Heart right ventricle (tissue), 16 donors: ENCODE results near the gene NEK7. TPM values are rescaled to one million over a fixed set of nuclear protein-coding genes. Genes with fewer than 3 reads are reported as not detected.

Source experiments
- ATAC-seq, 8 donors: fragments of 200-7000 bp; cut with Tn5 transposase; one replicate each; pipeline ENCODE4 v1.9.1; 2020; ENCODE audit warnings: mild to moderate bottlenecking in 8 of 8, moderate library complexity in 8 of 8, moderate number of reproducible peaks in 1 of 8
- DNase-seq, 2 donors: peaks; one replicate each; pipeline ENCODE4 v3.0.0-alpha.2; 2020
- H3K27ac ChIP-seq, 10 donors: fragments of 200-600 bp; sonication (generic) in 2 of 10; one replicate each; pipeline versions ENCODE4 v1.5.0 to v1.8.0; 2020 to 2022; ENCODE audit warnings: mild to moderate bottlenecking in 3 of 10
- H3K27me3 ChIP-seq, 7 donors: fragments of 200-600 bp; one replicate each; pipeline ENCODE4 v1.8.0; 2021 to 2022; ENCODE audit warnings: mild to moderate bottlenecking in 2 of 7
- H3K36me3 ChIP-seq, 9 donors: fragments of 200-600 bp; sonication (generic) in 1 of 9; one replicate each; pipeline versions ENCODE4 v1.5.0 to v1.8.0; 2020 to 2022; ENCODE audit warnings: mild to moderate bottlenecking in 2 of 9
- H3K4me1 ChIP-seq, 9 donors: fragments of 200-600 bp; sonication (generic) in 1 of 9; one replicate each; pipeline versions ENCODE4 v1.5.0 to v1.8.0; 2020 to 2022; ENCODE audit warnings: mild to moderate bottlenecking in 4 of 9
- H3K4me3 ChIP-seq, 10 donors: fragments of 200-600 bp; sonication (generic) in 2 of 10; one replicate each; pipeline versions ENCODE4 v1.5.0 to v1.8.0; 2020 to 2022; ENCODE audit warnings: mild to moderate bottlenecking in 7 of 10, moderate library complexity in 2 of 10
- H3K9me3 ChIP-seq, 11 donors: fragments of 200-600 bp in 10 of 11; sonication (generic) in 2 of 11; one replicate each; pipeline versions ENCODE4 v1.5.0 to v1.8.0; 2013 to 2022; ENCODE audit warnings: mild to moderate bottlenecking in 2 of 11, control low read depth in 1 of 11, moderate library complexity in 1 of 11
- CTCF ChIP-seq, 9 donors: fragments of 200-600 bp; sonication (generic) in 2 of 9; IDR thresholded peaks; one replicate each; pipeline versions ENCODE4 v1.5.0 to v1.8.0; 2021 to 2022; ENCODE audit warnings: antibody characterized with exemption in 9 of 9, mild to moderate bottlenecking in 5 of 9, moderate library complexity in 1 of 9
- WGBS, 2 donors: extraction: QIAGEN DNeasy Blood & Tissue Kit; methylation state at CpG; one replicate each; pipeline ENCODE4 v1.1.7; 2013; ENCODE audit warnings: inconsistent platforms in 1 of 2; 5-methylcytosine and 5-hydroxymethylcytosine counted together
- intact Hi-C, 10 donors: fragments of 100-400 bp; cut with DNase I; formaldehyde crosslinking; loops; one replicate each; pipeline versions ENCODE4 v1.11.1 to v1.14.2; 2022
- polyA plus RNA-seq, 2 donors: library from polyadenylated mRNA; stranded (reverse); fragments of 200-250 nt; gene quantifications; one replicate each; pipeline ENCODE4 v1.2.3, GENCODE V29; 2013
- total RNA-seq, 10 donors: library from RNA; stranded (reverse); fragmentation: NEBNext Ultra II Directional in 3 of 10; extraction: Animal tissue kit (Norgen Biotek cat#: 25700) in 3 of 10; gene quantifications; one replicate each; pipeline versions ENCODE4 v1.2.1 to v1.2.4, GENCODE V29; 2021 to 2023
- donor health status: Arrhythmogenic right ventricular cardiomyopathy.
- donor health status: ischemic (EF 13 %, LVEDD 7.1; RV severe dilation, severe dysfunction).
- donor health status: healthy with polysubstance abuse.
- donor health status: DM: no; HTN: yes; CAD: no.
- donor health status: DM: no; HTN: no; CAD: no.
- donor health status: ischemic (EF 25% LVEDD 6.9; RV normal size, moderate dysfunction).
- donor health status: ischemic (EF 25% LVEDD 5.7; RV mildly dilated, moderate dysfunction).
- donor health status: healthy.
- donor health status: DM: yes; HTN: yes; CAD: no.
- donor health status: Ischemic cardiomyopathy.
- donor health status: ischemic (EF 35%, LVEDD 5.7; RV mildly dilated, moderate dysfunction).
- donor health status: nonischemic (EF 11% LVEDD 7.7; RV severe dilation, severe dysfunction).
- donor health status: DM: yes; HTN: yes; CAD: no.
- donor health status: PGD.
- donor health status: ischemic (EF 29% LVEDD 5.4; RV normal size, mild dysfunction).
- donor health status: nonischemic (EF 23%, LVEDD 6.1; RV moderate dilation, normal function).

The NEK7 gene
- total and polyA plus RNA-seq, 12 donors, result 57.3 to 279 (median 207) TPM

- intact Hi-C loops, result loop anchor here in 2 of 10 donors (10.0 kb wide), 2 partner anchors 69 to 119 kb away; partner anchors contain the start of gene NEK7 (in 1 of the 2)
These were observed 117.0 kb downstream of the NEK7 start for GRCh38 chr1:198273748-198274295.

GRCh38 chr1:198275597-198275996 lies 118.8 kb downstream of the NEK7 start:
- no peak for ATAC-seq
- no peak overlapping the region for H3K4me3 ChIP-seq
- no peak for DNase-seq
- TF ChIP-seq CTCF (IDR thresholded peaks at IDR 0.05), result peak in 2 of 9 donors; percentile 14 to 23
- H3K27ac ChIP-seq, result no peak overlapping the region
- H3K27me3 ChIP-seq, result no peaks in the 10 kb centered on the region
- intact Hi-C loops, result loop anchor here in 2 of 10 donors (10.0 kb wide), 2 partner anchors 71 to 121 kb away; partner anchors contain the start of gene NEK7 (in 1 of the 2)
- WGBS, 2 donors, result 83 to 87% methylated on average over 1 of the region's 1 CpG
- H3K9me3 ChIP-seq, result no peaks in the 10 kb centered on the region
- H3K36me3 ChIP-seq, result peaks cover 0 to 16% (median 0%) of the 10 kb centered on the region in 9 donors
- peaks cover 0 to 60% (median 28%) of the 10 kb centered on the region in 9 donors for H3K4me1 ChIP-seq

More at GRCh38 chr1:198273748-198274295, 117.0 kb downstream of the NEK7 start:
- H3K4me3 ChIP-seq, result no peak overlapping the region
- TF ChIP-seq CTCF (IDR thresholded peaks at IDR 0.05), result no peak
- WGBS, 2 donors, result 60 to 77% methylated on average over 1 of the region's 1 CpG
- peak overlapping the region in 6 of 10 donors; percentile 11 to 72 (median 57) for H3K27ac ChIP-seq
- H3K4me1 ChIP-seq, result peaks cover 0 to 72% (median 46%) of the 10 kb centered on the region in 9 donors
- no peak for ATAC-seq
- H3K36me3 ChIP-seq, result peaks cover 0 to 4% (median 0%) of the 10 kb centered on the region in 9 donors
- H3K27me3 ChIP-seq, result no peaks in the 10 kb centered on the region
- no peaks in the 10 kb centered on the region for H3K9me3 ChIP-seq
- DNase-seq, result no peak

GRCh38 chr1:198276241-198276640 lies 119.4 kb downstream of the NEK7 start:
- Histone ChIP-seq H3K4me1 (peaks cover 0 to 57% (median 28%) of the 10 kb centered on the region in 9 donors), H3K9me3 (no peaks in the 10 kb centered on the region), H3K27me3 (no peaks in the 10 kb centered on the region), H3K27ac (no peak overlapping the region), H3K36me3 (peaks cover 0 to 16% (median 0%) of the 10 kb centered on the region in 9 donors), H3K4me3 (no peak overlapping the region)
- TF ChIP-seq CTCF (IDR thresholded peaks at IDR 0.05), result no peak
- 91 to 93% methylated on average over 1 of the region's 1 CpG for WGBS, 2 donors
- ATAC-seq, result no peak
- intact Hi-C loops, result loop anchor here in 2 of 10 donors (10.0 kb wide), 2 partner anchors 71 to 121 kb away; partner anchors contain the start of gene NEK7 (in 1 of the 2)
- DNase-seq, result no peak

- Histone ChIP-seq H3K27me3 (no peaks in the 10 kb centered on the region), H3K4me3 (no peak overlapping the region), H3K27ac (no peak overlapping the region), H3K36me3 (peaks cover 0 to 17% (median 0%) of the 10 kb centered on the region in 9 donors), H3K9me3 (no peaks in the 10 kb centered on the region), H3K4me1 (peaks cover 0 to 36% (median 6%) of the 10 kb centered on the region in 9 donors)
- ATAC-seq (no peak), DNase-seq (no peak)
- WGBS, 2 donors, result 85 to 93% methylated on average over 1 of the region's 1 CpG
- TF ChIP-seq CTCF (IDR thresholded peaks at IDR 0.05), result no peak
- intact Hi-C loops, result loop anchor here in 2 of 10 donors (10.0 kb wide), 2 partner anchors 74 to 124 kb away; partner anchors contain the start of gene NEK7 (in 1 of the 2)
These were observed 122.1 kb downstream of the NEK7 start for GRCh38 chr1:198278943-198279342.
